Measurements from ENCODE around the gene RFTN1. TPM values are rescaled to one million over a fixed set of nuclear protein-coding genes. Genes with fewer than 3 reads are reported as not detected.

The RFTN1 gene
- total RNA-seq, 3 donors from 2014 or later: 6.9 to 12.6 (median 9.7) TPM

- Histone ChIP-seq H3K4me3 (no peak overlapping the region), H3K9me3 (no peaks in the 10 kb centered on the region), H3K4me1 (ENCODE audit: low read depth) (no peaks in the 10 kb centered on the region), H3K36me3 (ENCODE audit: low read depth) (no peaks in the 10 kb centered on the region)
- intact Hi-C loops (cut with DNase I, micrococcal nuclease): no loop called here
- DNase-seq: no peak
- no peak for TF ChIP-seq CTCF (IDR thresholded peaks at IDR 0.05)
- ATAC-seq: no peak
Measured at GRCh38 chr3:16464511-16465148, 48.9 kb downstream of the RFTN1 start.

- no peak for DNase-seq
- no peak for TF ChIP-seq CTCF (IDR thresholded peaks at IDR 0.05)
- H3K9me3 ChIP-seq: no peaks in the 10 kb centered on the region
- intact Hi-C loops (cut with DNase I, micrococcal nuclease): no loop called here
- no peak for ATAC-seq
- no peaks in the 10 kb centered on the region for H3K4me1 ChIP-seq (ENCODE audit: low read depth)
- no peaks in the 10 kb centered on the region for H3K36me3 ChIP-seq (ENCODE audit: low read depth)
- no peak overlapping the region for H3K4me3 ChIP-seq
Measured at GRCh38 chr3:16463914-16464313, 49.6 kb downstream of the RFTN1 start.

- Histone ChIP-seq H3K9me3 (no peaks in the 10 kb centered on the region), H3K36me3 (ENCODE audit: low read depth) (no peaks in the 10 kb centered on the region), H3K4me1 (ENCODE audit: low read depth) (no peaks in the 10 kb centered on the region), H3K4me3 (no peak overlapping the region)
- no peak for DNase-seq
- ATAC-seq: no peak
- TF ChIP-seq CTCF (IDR thresholded peaks at IDR 0.05): no peak
- intact Hi-C loops (cut with DNase I, micrococcal nuclease): no loop called here
Measured at GRCh38 chr3:16463119-16463518, 50.4 kb downstream of the RFTN1 start.

- Histone ChIP-seq H3K4me1 (ENCODE audit: low read depth) (no peaks in the 10 kb centered on the region), H3K36me3 (ENCODE audit: low read depth) (no peaks in the 10 kb centered on the region), H3K4me3 (no peak overlapping the region), H3K9me3 (no peaks in the 10 kb centered on the region)
- TF ChIP-seq CTCF (IDR thresholded peaks at IDR 0.05): no peak
- DNase-seq (no peak), ATAC-seq (no peak)
- intact Hi-C loops (cut with DNase I, micrococcal nuclease): no loop called here
Measured at GRCh38 chr3:16462679-16463078, 50.8 kb downstream of the RFTN1 start.

GRCh38 chr3:16461463-16462245, 51.8 kb downstream of the RFTN1 start:
- ATAC-seq (no peak), DNase-seq (no peak)
- Histone ChIP-seq H3K4me3 (no peak overlapping the region), H3K9me3 (no peaks in the 10 kb centered on the region), H3K36me3 (ENCODE audit: low read depth) (no peaks in the 10 kb centered on the region), H3K4me1 (ENCODE audit: low read depth) (peaks cover 6% of the 10 kb centered on the region)
- intact Hi-C loops (cut with DNase I, micrococcal nuclease): no loop called here
- TF ChIP-seq CTCF (IDR thresholded peaks at IDR 0.05): no peak

Data from mucosa of descending colon (tissue), 3 donors.